Spleen (tissue), 11 donors: ENCODE data around the gene SMYD1. TPM values are rescaled to one million over a fixed set of nuclear protein-coding genes. Genes with fewer than 3 reads are reported as not detected.

ENCODE experiments used
- DNase-seq: peaks from one replicate; pipeline ENCODE4 v3.0.0-alpha.2; 2020
- H3K27ac ChIP-seq, 8 donors: fragments of 200-600 bp; sonication (generic) in 7 of 8; 1 replicate in 4 of 8; 2 replicates in 4 of 8; pipeline versions ENCODE4 v1.5.0 to v1.8.0; 2016 to 2021; ENCODE audit warnings: inconsistent platforms in 4 of 8, mild to moderate bottlenecking in 4 of 8, moderate library complexity in 1 of 8
- H3K27me3 ChIP-seq, 7 donors: fragments of 200-600 bp; sonication (generic) in 6 of 7; replicated peaks in 1 of 7; 1 replicate in 4 of 7; 2 replicates in 3 of 7; pipeline versions ENCODE4 v1.5.0 to v1.8.0; 2016 to 2021; ENCODE audit warnings: inconsistent platforms in 3 of 7, mild to moderate bottlenecking in 1 of 7
- H3K36me3 ChIP-seq, 6 donors: fragments of 200-600 bp; sonication (generic) in 5 of 6; 1 replicate in 4 of 6; 2 replicates in 2 of 6; pipeline versions ENCODE4 v1.5.0 to v1.8.0; 2016 to 2021; ENCODE audit warnings: inconsistent platforms in 2 of 6
- H3K4me1 ChIP-seq, 6 donors: fragments of 200-600 bp; sonication (generic) in 5 of 6; 1 replicate in 3 of 6; 2 replicates in 3 of 6; pipeline versions ENCODE4 v1.5.0 to v1.8.0; 2016 to 2021; ENCODE audit warnings: inconsistent platforms in 3 of 6
- H3K4me3 ChIP-seq, 8 donors: fragments of 200-600 bp; sonication (generic) in 7 of 8; 1 replicate in 4 of 8; 2 replicates in 4 of 8; pipeline versions ENCODE4 v1.5.0 to v1.8.0; 2016 to 2021; ENCODE audit warnings: inconsistent platforms in 4 of 8, mild to moderate bottlenecking in 4 of 8, moderate library complexity in 2 of 8
- H3K9me3 ChIP-seq, 8 donors: fragments of 200-600 bp; sonication (generic) in 7 of 8; 1 replicate in 4 of 8; 2 replicates in 4 of 8; pipeline versions ENCODE4 v1.5.0 to v1.8.0; 2016 to 2021; ENCODE audit warnings: inconsistent platforms in 4 of 8
- CTCF ChIP-seq, 11 experiments: fragments of 200-600 bp in 7 of 11; fragments of 450-650 bp in 4 of 11; sonication (generic) in 4 of 11; IDR thresholded peaks in 8 of 11; conservative IDR thresholded peaks in 3 of 11; 1 replicate in 7 of 11; 2 replicates in 4 of 11; pipeline versions ENCODE4 v1.4.0 to v1.8.0; 2016 to 2021; ENCODE audit warnings: antibody characterized with exemption in 11 of 11, inconsistent platforms in 4 of 11, mild to moderate bottlenecking in 1 of 11
- POLR2A ChIP-seq, 3 donors: fragments of 450-650 bp; IDR thresholded peaks; one replicate each; pipeline ENCODE4 v1.5.1; 2017; ENCODE audit warnings: antibody characterized with exemption in 3 of 3, mild to moderate bottlenecking in 1 of 3
- POLR2AphosphoS5 ChIP-seq, 3 donors: sonication (generic); formaldehyde crosslinking; IDR thresholded peaks; one replicate each; pipeline ENCODE4 v1.5.1; 2017; ENCODE audit warnings: antibody characterized with exemption in 3 of 3
- whole genome bisulfite sequencing, 5 donors: extraction: QIAGEN DNeasy Blood & Tissue Kit in 3 of 5; methylation state at CpG; one replicate each; pipeline versions ENCODE4 v1.1.5 to v1.1.7; 2013 to 2018; 5-methylcytosine and 5-hydroxymethylcytosine counted together
- intact Hi-C: fragments of 100-400 bp; cut with DNase I; formaldehyde crosslinking; loops from one replicate; pipeline ENCODE4 v1.15.0; 2023; ENCODE audit warnings: low total_unique reads
- polyA plus RNA-seq, 3 donors: library from polyadenylated mRNA; stranded (reverse); fragments of 200-250 nt; gene quantifications; one replicate each; pipeline ENCODE4 v1.2.1, GENCODE V29; 2013
- total RNA-seq, 7 donors: library from RNA; depleted of rRNA in 3 of 7; stranded (reverse); fragments of >200 nt in 3 of 7; fragmentation: NEBNext Ultra II Directional in 4 of 7; extraction: Animal tissue kit (Norgen Biotek cat#: 25700) in 4 of 7; gene quantifications; one replicate each; pipeline versions ENCODE4 v1.1.0 to v1.2.1, GENCODE V29; 2016 to 2021
- donor health status: healthy with polysubstance abuse.
- donor health status: DM: no; HTN: no; CAD: no; lungs with moderate emphysema.
- donor health status: DM: no; HTN: no; CAD: no.
- donor health status: Bipolar disorder and iron deficiency.
- donor health status: healthy.
- donor health status: DM: no; HTN: no; CAD: no.
- donor health status: DM: yes; HTN: yes; CAD: no.

Gene SMYD1
- total and polyA plus RNA-seq, 10 donors, result 0.02 to 0.07 TPM; not detected in 8

- DNase-seq, result no peak
- intact Hi-C loops, result no loop called here
- H3K27ac ChIP-seq, result no peak overlapping the region
- no peaks in the 10 kb centered on the region for H3K9me3 ChIP-seq
- WGBS, 5 donors, result 83 to 93% (median 87%) methylated on average over 4 of the region's 4 CpGs
- no peaks in the 10 kb centered on the region for H3K36me3 ChIP-seq
- H3K4me1 ChIP-seq, result no peaks in the 10 kb centered on the region
- TF ChIP-seq POLR2A (IDR thresholded peaks at IDR 0.05), result no peak
- no peak for TF ChIP-seq CTCF (IDR thresholded peaks at IDR 0.05 in 8 of 11, conservative IDR thresholded peaks at IDR 0.05 in 3 of 11)
- TF ChIP-seq POLR2AphosphoS5 (IDR thresholded peaks at IDR 0.05), result no peak
- no peak overlapping the region for H3K4me3 ChIP-seq
- peaks cover 0 to under 1% (median 0%) of the 10 kb centered on the region in 7 donors for H3K27me3 ChIP-seq
Observed at GRCh38 chr2:88097891-88098557, 30.4 kb downstream of the SMYD1 start.

- H3K27me3 ChIP-seq, result peaks cover 0 to 6% (median 0%) of the 10 kb centered on the region in 7 donors
- no peaks in the 10 kb centered on the region for H3K36me3 ChIP-seq
- H3K4me3 ChIP-seq, result no peak overlapping the region
- H3K4me1 ChIP-seq, result no peaks in the 10 kb centered on the region
- intact Hi-C loops, result no loop called here
- H3K27ac ChIP-seq, result no peak overlapping the region
- DNase-seq, result no peak
- no peak for TF ChIP-seq POLR2A (IDR thresholded peaks at IDR 0.05)
- H3K9me3 ChIP-seq, result no peaks in the 10 kb centered on the region
Observed at GRCh38 chr2:88098558-88098900, 30.9 kb downstream of the SMYD1 start.

DNA sequence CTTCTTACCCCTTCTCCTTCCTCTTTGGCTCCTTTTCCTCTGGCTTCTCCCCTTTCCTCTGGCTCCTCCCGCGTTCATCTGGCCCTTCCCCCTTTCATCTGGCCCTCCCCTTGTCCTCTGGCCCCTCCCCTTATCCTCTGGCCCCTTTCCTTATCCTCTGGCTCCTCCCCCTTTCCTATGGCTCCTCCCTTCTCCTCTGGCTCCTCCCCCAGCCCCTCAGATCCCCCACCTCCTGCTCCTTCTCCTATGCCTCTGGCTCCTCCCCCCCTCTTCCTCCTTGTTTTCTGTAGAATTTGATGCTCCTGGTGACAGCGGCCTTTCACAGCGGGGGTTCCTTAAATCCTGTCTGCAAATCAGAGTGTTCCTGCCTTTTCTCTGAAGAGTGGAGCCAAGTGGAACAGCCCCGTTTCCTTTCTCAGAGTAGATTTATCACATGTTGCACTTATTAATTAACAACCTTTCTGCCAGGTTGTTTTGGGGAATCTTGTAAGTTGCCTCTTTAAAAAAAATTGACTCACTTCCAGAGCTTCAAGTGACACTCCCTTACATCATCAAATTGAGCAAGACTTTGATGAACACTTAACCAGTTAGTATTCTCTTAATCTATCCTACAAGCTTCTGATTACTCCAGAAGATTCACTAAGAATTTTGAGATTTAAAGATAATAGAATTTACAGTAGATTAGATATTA, 32.3 kb downstream of the SMYD1 start:
- DNase-seq, result no peak
- no peaks in the 10 kb centered on the region for H3K4me1 ChIP-seq
- no peaks in the 10 kb centered on the region for H3K9me3 ChIP-seq
- intact Hi-C loops, result no loop called here
- no peak overlapping the region for H3K27ac ChIP-seq
- H3K27me3 ChIP-seq, result peaks cover 0 to 6% (median 0%) of the 10 kb centered on the region in 7 donors
- no peak overlapping the region for H3K4me3 ChIP-seq
- no peak for TF ChIP-seq POLR2AphosphoS5 (IDR thresholded peaks at IDR 0.05)
- TF ChIP-seq CTCF (IDR thresholded peaks at IDR 0.05 in 8 of 11, conservative IDR thresholded peaks at IDR 0.05 in 3 of 11), result no peak
- TF ChIP-seq POLR2A (IDR thresholded peaks at IDR 0.05), result no peak
- 41 to 66% (median 49%) methylated on average over 5 of the region's 5 CpGs for WGBS, 5 donors
- H3K36me3 ChIP-seq, result no peaks in the 10 kb centered on the region

GRCh38 chr2:88100489-88100858, 32.8 kb downstream of the SMYD1 start:
- no peak for DNase-seq
- intact Hi-C loops, result no loop called here
- WGBS, 5 donors, result 85 to 94% (median 90%) methylated on average over 3 of the region's 3 CpGs
- Histone ChIP-seq H3K27ac (no peak overlapping the region), H3K4me3 (no peak overlapping the region), H3K9me3 (no peaks in the 10 kb centered on the region), H3K36me3 (no peaks in the 10 kb centered on the region), H3K4me1 (no peaks in the 10 kb centered on the region), H3K27me3 (peaks cover 0 to 6% (median 0%) of the 10 kb centered on the region in 7 donors)
- TF ChIP-seq POLR2A (IDR thresholded peaks at IDR 0.05) (no peak), POLR2AphosphoS5 (IDR thresholded peaks at IDR 0.05) (no peak), CTCF (IDR thresholded peaks at IDR 0.05 in 8 of 11, conservative IDR thresholded peaks at IDR 0.05 in 3 of 11) (no peak)
